GM13977 (cell line): Measurements from ENCODE around the gene MECP2.
"Not testable (repeated sequence)": the region's sequence is repeated elsewhere in the genome, so short reads cannot be mapped to it uniquely, and the experiment has no call there.

Experiments used
- DNase-seq: peaks from one replicate; pipeline ENCODE4 v3.0.0; 2012; ENCODE audit warnings: low spot score
- in situ Hi-C: fragments of 300-500 bp; cut with MboI; formaldehyde crosslinking; loops from one replicate; pipeline ENCODE4 v1.12.0; 2022; ENCODE audit warnings: low sequenced_read_pairs, low pct_unique_long_range_greater_than_20kb, mixed read lengths, inconsistent platforms; ENCODE audit not compliant: unreplicated experiment
- TF ChIP-seq, protein P1 (sequence below): IDR thresholded peaks from 2 replicates; pipeline ENCODE4 v1.5.1; 2012; ENCODE audit warnings: mild to moderate bottlenecking, control low read depth; ENCODE audit not compliant: insufficient read depth; ENCODE audit errors: extremely low read depth, missing control alignments

The MECP2 gene

DNA sequence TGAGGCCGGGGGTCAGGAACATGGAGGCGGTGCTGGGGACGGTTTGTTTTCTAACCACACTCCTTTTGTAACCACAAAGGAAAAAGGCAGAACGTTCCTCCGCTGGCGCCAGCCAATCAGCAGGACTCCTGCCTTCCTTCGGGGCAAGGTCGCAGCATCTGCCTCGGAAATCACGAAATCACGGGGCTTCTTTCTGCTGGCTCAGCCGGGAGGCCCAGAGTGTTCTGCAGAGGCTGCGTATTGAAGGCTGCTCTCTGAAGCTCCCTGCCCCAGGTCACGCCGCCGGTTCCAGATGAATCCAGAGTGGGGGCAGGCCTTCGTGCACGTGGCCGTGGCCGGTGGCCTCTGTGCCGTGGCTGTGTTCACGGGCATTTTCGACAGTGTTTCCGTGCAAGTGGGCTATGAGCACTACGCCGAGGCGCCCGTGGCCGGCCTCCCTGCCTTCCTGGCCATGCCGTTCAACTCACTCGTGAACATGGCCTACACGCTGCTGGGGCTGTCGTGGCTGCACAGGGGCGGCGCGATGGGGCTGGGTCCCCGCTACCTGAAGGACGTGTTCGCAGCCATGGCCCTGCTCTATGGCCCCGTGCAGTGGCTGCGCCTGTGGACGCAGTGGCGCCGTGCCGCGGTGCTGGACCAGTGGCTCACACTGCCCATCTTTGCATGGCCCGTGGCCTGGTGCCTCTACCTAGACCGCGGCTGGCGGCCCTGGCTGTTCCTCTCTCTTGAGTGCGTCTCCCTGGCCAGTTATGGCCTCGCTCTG, 115.6 kb downstream of the MECP2 start:
- TF ChIP-seq, protein P1, sequence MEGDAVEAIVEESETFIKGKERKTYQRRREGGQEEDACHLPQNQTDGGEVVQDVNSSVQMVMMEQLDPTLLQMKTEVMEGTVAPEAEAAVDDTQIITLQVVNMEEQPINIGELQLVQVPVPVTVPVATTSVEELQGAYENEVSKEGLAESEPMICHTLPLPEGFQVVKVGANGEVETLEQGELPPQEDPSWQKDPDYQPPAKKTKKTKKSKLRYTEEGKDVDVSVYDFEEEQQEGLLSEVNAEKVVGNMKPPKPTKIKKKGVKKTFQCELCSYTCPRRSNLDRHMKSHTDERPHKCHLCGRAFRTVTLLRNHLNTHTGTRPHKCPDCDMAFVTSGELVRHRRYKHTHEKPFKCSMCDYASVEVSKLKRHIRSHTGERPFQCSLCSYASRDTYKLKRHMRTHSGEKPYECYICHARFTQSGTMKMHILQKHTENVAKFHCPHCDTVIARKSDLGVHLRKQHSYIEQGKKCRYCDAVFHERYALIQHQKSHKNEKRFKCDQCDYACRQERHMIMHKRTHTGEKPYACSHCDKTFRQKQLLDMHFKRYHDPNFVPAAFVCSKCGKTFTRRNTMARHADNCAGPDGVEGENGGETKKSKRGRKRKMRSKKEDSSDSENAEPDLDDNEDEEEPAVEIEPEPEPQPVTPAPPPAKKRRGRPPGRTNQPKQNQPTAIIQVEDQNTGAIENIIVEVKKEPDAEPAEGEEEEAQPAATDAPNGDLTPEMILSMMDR, result no peak

DNA sequence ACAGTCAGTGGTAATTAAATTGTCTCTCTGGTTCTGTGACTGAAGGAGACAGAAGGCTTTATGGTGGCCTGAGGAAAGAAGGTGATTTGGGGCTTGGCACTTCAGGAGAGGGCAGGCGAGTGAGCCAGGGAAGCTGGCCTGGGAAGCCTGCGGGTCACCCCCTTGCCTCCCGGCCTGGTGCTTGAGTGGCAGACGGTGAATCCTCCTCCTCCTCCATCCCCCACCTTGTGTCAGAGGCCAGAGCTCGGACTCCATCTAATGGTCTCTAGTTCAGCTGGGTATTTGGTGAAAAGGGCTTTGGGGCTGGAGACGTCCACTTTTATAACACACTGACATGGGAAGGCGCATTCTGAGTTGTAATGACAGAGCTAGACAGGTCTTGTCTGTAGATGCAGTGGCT, 116.3 kb downstream of the MECP2 start:
- in situ Hi-C loops, result no loop called here
- TF ChIP-seq, protein P1, result no peak
- no peak for DNase-seq

More for the DNA sequence above, 115.6 kb downstream of the MECP2 start:
- in situ Hi-C loops, result no loop called here
- DNase-seq, result peak; percentile 54

DNA sequence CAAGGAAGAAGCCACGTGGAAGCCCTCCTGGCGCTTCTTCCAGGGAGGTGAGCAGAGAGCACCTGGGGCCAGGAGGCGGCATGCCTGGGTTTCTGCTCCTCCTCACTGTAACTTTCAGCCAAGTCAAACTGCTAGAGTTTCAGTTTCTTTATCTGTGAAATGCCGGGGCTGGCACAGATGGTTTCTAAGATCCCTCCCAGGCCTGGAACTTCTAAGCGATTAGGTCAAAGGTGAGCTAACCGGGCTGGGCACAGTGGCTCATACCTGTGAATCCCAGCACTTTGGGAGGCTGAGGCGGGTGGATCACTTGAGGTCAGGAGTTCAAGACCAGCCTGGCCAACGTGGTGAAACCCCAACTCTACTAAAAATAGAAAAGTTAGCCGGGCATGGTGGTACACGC, 117.1 kb downstream of the MECP2 start:
- in situ Hi-C loops, DNase-seq: not testable (repeated sequence)

DNA sequence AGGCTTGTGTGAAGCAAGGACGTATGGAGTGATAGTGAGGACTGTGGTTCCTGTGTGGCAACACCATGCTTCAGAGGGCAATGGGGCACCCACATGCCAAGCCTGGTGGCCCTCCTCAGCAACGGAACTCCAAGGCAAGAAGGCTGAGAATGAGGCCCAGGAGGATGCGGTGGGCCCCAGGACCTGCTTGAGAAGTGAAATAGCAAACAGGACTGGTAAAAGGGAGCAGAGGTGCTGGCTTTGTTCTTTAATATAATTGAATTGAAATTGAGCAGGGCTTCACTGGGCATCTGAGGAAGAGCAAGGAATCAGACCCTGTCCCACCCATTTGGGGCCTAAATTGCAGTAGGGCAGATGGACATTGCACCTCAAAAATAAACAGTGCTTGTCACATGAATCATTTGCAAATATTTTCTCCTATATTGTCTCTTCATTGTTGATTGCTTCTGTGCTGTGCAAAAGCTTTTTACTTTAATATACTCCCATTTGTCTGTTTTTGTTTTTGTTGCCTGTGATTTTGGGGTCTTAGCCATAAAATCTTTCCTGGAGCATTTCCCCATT, 122.7 kb downstream of the MECP2 start:
- in situ Hi-C loops, result no loop called here
- DNase-seq, result no peak
- TF ChIP-seq, protein P1, result no peak

DNA sequence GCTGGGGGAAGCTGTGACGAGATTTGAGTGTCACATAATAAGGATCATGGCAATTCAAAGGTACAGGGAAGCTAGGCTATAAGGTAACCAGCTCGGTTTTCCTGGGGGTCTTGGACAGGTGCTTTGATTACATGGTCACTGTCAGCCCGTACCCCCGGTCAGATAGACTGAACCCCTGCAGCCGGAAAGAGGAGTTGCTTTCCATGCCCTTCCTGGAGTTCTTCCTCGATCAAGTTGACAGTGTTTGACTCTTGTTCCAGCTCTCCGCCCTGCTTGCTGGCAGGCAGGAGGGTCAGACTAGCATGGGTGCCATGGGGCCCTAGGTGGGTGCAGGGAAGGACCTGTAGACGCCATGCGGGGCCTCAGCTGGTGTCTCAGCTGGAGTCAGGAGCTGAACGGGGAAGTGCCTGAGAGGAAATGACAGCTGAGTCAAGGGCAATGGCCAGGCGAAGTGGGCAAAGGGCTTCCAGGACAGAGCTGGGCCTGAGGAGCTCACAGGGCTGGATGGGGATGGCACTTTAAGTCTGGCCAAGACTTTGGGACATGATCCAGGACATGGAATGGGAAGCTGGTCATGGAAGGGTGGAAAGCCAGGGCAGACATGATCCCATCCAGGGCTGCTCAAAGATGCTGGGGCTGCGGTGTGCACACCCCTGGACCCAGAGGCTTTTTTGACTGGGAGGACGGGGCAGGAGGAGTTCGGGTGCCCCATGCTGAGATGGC, 123.4 kb downstream of the MECP2 start:
- in situ Hi-C loops, result no loop called here
- no peak for DNase-seq
- TF ChIP-seq, protein P1, result no peak

DNA sequence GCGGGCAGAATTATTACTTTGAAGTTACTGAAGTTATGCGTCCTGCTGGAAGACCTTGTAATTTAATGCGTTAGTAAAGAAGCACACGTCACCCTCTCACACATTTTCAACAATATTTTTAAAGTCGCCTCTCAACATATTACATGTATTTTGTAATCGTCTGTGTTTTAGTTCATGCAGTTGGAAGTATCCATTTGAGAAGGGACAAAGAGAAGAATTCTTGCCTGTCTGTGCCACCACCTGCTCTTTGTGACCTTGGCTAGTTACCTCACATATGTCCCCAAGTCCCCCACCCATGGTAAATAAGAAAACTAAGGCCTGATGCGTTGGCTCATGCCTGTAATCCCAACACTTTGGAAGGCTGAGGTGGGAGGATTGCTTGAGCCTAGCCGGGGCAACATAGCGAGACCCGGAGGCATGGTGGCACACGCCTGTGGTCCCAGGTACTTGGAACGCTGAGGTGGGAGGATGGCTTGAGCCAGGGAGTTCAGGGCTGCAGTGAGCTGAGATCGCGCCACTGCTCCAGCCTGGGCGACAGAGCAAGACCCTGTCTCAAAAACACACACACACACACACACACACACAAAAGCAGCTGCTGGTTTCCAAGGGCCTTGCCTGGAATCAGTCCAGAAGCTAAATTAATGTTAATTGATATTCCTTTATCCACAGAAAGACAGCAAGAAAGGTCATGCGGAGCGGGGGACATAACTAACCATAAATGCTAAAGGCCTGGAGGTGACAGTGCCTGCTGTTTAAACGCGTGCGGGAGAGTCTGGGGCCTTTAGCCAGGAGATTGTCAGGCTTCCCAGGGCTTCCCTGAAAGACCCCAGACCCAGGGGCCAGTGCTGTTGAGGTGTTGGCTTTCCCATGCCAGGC, 124.2 kb downstream of the MECP2 start:
- in situ Hi-C loops, result no loop called here
- TF ChIP-seq, protein P1, result no peak
- no peak for DNase-seq
